HL-60 (cell line): Measurements from ENCODE around the gene SLC17A2.

Source experiments
- DNase-seq, 2 experiments: peaks; one replicate each; pipeline ENCODE4 v3.0.0-alpha.2; 2010 to 2020; ENCODE audit warnings: low read depth in 1 of 2, low spot score in 1 of 2
- H3K27ac ChIP-seq: fragments of 250-450 bp; sonication (Bioruptor Pico); replicated peaks from 2 replicates; pipeline ENCODE4 v1.5.1; 2020; ENCODE audit warnings: mild to moderate bottlenecking, moderate library complexity
- H3K27me3 ChIP-seq: fragments of 250-450 bp; sonication (Bioruptor Pico); 2 replicates; pipeline ENCODE4 v1.5.1; 2021; ENCODE audit warnings: mild to moderate bottlenecking, moderate library complexity; ENCODE audit not compliant: insufficient read depth, poor library complexity, severe bottlenecking
- H3K4me3 ChIP-seq: replicated peaks from 2 replicates; pipeline ENCODE4 v1.5.1; 2011; ENCODE audit warnings: mild to moderate bottlenecking, control low read depth, low read length; ENCODE audit not compliant: insufficient read depth
- CTCF ChIP-seq: IDR thresholded peaks from one replicate; pipeline ENCODE4 v1.5.1; 2011; ENCODE audit warnings: low read length, control low read depth, inconsistent platforms; ENCODE audit not compliant: insufficient read depth
- GABPA ChIP-seq: IDR thresholded peaks from 2 replicates; pipeline ENCODE4 v1.6.1; 2012; ENCODE audit warnings: low read depth
- POLR2AphosphoS5 ChIP-seq: IDR thresholded peaks from 2 replicates; pipeline ENCODE4 v1.6.1; 2012; ENCODE audit warnings: low read depth
- REST ChIP-seq: IDR thresholded peaks from 2 replicates; pipeline ENCODE4 v1.6.1; 2012; ENCODE audit warnings: low read depth; ENCODE audit not compliant: insufficient replicate concordance
- SPI1 ChIP-seq: IDR thresholded peaks from 2 replicates; pipeline ENCODE4 v1.6.1; 2012; ENCODE audit warnings: low read depth, mild to moderate bottlenecking, borderline replicate concordance

SLC17A2 gene

GRCh38 chr6:25916789-25917490 is 13.6 kb downstream of the SLC17A2 start:
- TF ChIP-seq CTCF (no peak), POLR2AphosphoS5 (no peak), GABPA (no peak), SPI1 (no peak), REST (no peak)
- no peaks in the 10 kb centered on the region for H3K27me3 ChIP-seq
- H3K4me3 ChIP-seq: no peak overlapping the region
- no peak overlapping the region for H3K27ac ChIP-seq
- DNase-seq: no peak

- no peak overlapping the region for H3K27ac ChIP-seq
- H3K27me3 ChIP-seq: no peaks in the 10 kb centered on the region
- no peak overlapping the region for H3K4me3 ChIP-seq
- no peak for TF ChIP-seq CTCF
- no peak for TF ChIP-seq SPI1
- TF ChIP-seq GABPA: no peak
- TF ChIP-seq POLR2AphosphoS5: no peak
- TF ChIP-seq REST: no peak
- DNase-seq: no peak
Measured at GRCh38 chr6:25916330-25916729, 14.2 kb downstream of the SLC17A2 start.

GRCh38 chr6:25913741-25914140 is 16.8 kb downstream of the SLC17A2 start:
- DNase-seq: no peak
- H3K27ac ChIP-seq: no peak overlapping the region
- no peak for TF ChIP-seq POLR2AphosphoS5
- TF ChIP-seq GABPA: no peak
- no peak for TF ChIP-seq REST
- H3K27me3 ChIP-seq: no peaks in the 10 kb centered on the region
- no peak overlapping the region for H3K4me3 ChIP-seq
